ENCODE measurements around the gene NAALADL2. TPM values are rescaled to one million over a fixed set of nuclear protein-coding genes. Genes with fewer than 3 reads are reported as not detected.
"Not testable (repeated sequence)": the region's sequence is repeated elsewhere in the genome, so short reads cannot be mapped to it uniquely, and the experiment has no call there.

Gene NAALADL2
- total RNA-seq, 2 donors from 2014 or later, result 0.70 TPM; not detected in 1

DNA sequence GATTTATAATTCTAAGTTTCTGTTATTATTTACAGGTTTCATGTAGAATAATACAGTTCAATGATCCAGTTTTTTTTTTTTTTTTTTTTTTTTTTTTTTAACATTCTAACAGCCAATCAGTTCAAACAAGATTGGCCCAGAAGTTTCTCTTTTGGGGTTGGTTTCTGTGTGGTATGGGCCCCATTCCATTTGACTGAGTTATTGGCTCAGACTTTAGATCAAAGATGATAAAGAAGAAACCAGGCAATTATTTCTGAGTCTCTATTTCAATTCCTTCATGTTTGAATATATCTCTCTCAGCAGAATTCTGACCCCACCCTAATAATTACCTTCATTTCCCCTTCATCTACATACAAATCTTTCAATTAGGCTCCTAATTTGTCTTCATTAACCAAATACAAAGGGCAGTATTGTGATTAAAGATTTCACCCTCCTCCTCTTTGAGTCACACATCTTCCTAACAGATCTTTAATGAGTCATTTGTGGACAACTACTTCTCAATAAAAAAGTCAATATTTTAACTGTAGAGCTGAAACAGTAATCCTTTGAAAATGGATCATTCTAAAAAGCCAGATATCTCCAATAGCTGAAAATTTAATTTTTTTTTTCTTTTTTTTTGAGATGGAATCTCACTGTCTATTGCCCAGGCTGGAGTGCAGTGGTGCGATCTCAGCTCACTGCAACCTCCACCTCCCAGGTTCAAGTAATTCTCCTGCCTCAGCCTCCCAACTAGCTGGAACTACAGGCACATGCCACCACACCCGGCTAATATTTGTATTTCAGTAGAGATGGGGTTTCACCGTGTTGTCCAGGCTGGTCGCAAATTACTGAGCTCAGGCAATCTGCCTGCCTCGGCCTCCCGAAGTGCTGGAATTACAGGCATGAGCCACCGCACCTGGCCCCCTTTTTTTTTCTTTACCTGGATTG is 878.8 kb downstream of the NAALADL2 start:
- Mint-ChIP-seq H3K9me3 (peaks cover 16% of the 10 kb centered on the region), H3K4me1 (ENCODE audit: low read depth in 2 of 2) (no peaks in the 10 kb centered on the region), H3K27me3 (no peaks in the 10 kb centered on the region), H3K4me3 (no peak overlapping the region), H3K36me3 (no peaks in the 10 kb centered on the region), H3K27ac (no peak overlapping the region)
- ATAC-seq (no peak), DNase-seq (ENCODE audit: low spot score) (no peak)

GRCh38 chr3:175741951-175742350 is 882.8 kb downstream of the NAALADL2 start:
- no peak overlapping the region for H3K4me3 Mint-ChIP-seq
- no peaks in the 10 kb centered on the region for H3K27me3 Mint-ChIP-seq
- ATAC-seq (no peak), DNase-seq (ENCODE audit: low spot score) (no peak)
- no peak overlapping the region for H3K27ac Mint-ChIP-seq
- no peaks in the 10 kb centered on the region for H3K36me3 Mint-ChIP-seq
- H3K9me3 Mint-ChIP-seq, result peaks cover 10% of the 10 kb centered on the region
- H3K4me1 Mint-ChIP-seq (ENCODE audit: low read depth in 2 of 2), result no peaks in the 10 kb centered on the region

DNA sequence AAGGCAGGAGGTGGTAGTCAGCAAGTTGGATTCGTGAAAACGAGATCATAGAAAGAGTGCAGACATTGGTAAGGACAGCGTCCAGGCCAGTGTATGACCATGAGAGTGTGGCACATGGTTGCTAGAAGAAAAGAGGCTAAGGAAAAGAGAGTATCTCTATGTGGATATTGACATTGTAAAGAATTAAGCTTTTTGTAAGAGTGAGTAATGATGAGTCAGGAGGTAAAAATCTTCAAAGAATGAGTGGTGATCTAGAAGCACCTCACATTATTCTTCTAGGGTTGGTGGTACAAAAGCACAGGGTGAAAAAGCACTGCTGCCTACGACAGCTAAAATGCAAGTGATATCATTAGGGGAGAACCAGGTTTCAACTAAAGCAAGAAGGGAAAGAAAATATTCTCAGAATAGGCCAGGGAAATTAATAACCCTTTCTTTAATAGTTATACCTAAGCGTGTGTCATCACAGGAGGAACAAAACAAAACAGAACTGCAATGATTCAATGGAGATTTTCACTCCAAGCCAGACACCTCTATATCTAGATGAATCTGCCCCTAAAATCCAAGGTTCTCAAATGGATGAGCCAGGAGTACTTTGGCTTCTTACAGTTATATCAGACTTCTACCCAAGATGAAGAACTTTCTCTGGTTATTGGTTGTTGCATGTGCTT is 884.7 kb downstream of the NAALADL2 start:
- H3K4me3 Mint-ChIP-seq, result no peak overlapping the region
- no peaks in the 10 kb centered on the region for H3K4me1 Mint-ChIP-seq (ENCODE audit: low read depth in 2 of 2)
- H3K9me3 Mint-ChIP-seq, result peaks cover 13% of the 10 kb centered on the region
- H3K27ac Mint-ChIP-seq, result no peak overlapping the region
- DNase-seq (ENCODE audit: low spot score) (no peak), ATAC-seq (no peak)
- H3K27me3 Mint-ChIP-seq, result no peaks in the 10 kb centered on the region
- no peaks in the 10 kb centered on the region for H3K36me3 Mint-ChIP-seq

DNA sequence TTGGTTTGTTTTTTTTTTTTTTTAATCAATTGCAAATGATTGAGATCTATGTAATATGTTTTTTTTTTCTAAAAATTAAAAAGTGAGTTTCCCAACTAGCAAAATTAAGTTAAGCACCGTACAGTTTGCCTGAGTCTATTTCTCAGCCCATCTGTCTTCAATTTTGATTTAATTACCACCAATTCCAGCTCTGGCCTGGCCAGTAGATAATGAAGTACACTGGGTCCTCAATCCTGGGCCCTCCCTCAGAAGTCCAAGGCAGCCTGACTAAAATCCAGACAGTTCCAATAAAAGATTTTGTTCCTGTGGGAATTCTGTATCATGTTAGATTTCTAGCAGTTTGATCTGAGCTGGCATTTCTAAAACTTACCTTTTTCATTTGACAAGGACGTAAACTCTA is 887.2 kb downstream of the NAALADL2 start:
- H3K9me3 Mint-ChIP-seq, result peaks cover 11% of the 10 kb centered on the region
- H3K36me3 Mint-ChIP-seq, result no peaks in the 10 kb centered on the region
- no peaks in the 10 kb centered on the region for H3K4me1 Mint-ChIP-seq (ENCODE audit: low read depth in 2 of 2)
- ATAC-seq (no peak), DNase-seq (ENCODE audit: low spot score) (no peak)
- no peaks in the 10 kb centered on the region for H3K27me3 Mint-ChIP-seq
- H3K4me3 Mint-ChIP-seq, result no peak overlapping the region
- no peak overlapping the region for H3K27ac Mint-ChIP-seq

- no peak for DNase-seq (ENCODE audit: low spot score)
- Mint-ChIP-seq H3K36me3 (no peaks in the 10 kb centered on the region), H3K4me1 (ENCODE audit: low read depth in 2 of 2) (no peaks in the 10 kb centered on the region), H3K4me3 (no peak overlapping the region), H3K27ac (no peak overlapping the region), H3K9me3 (peaks cover 11% of the 10 kb centered on the region), H3K27me3 (no peaks in the 10 kb centered on the region)
- no peak for ATAC-seq
Observed at GRCh38 chr3:175748087-175748730, 889.1 kb downstream of the NAALADL2 start.

- DNase-seq (ENCODE audit: low spot score) (no peak), ATAC-seq (no peak)
- Mint-ChIP-seq H3K36me3 (no peaks in the 10 kb centered on the region), H3K4me1 (ENCODE audit: low read depth in 2 of 2) (no peaks in the 10 kb centered on the region), H3K9me3 (peaks cover 4% of the 10 kb centered on the region), H3K27me3 (no peaks in the 10 kb centered on the region), H3K4me3 (no peak overlapping the region), H3K27ac (no peak overlapping the region)
Observed at GRCh38 chr3:175749981-175750380, 890.8 kb downstream of the NAALADL2 start.

DNA sequence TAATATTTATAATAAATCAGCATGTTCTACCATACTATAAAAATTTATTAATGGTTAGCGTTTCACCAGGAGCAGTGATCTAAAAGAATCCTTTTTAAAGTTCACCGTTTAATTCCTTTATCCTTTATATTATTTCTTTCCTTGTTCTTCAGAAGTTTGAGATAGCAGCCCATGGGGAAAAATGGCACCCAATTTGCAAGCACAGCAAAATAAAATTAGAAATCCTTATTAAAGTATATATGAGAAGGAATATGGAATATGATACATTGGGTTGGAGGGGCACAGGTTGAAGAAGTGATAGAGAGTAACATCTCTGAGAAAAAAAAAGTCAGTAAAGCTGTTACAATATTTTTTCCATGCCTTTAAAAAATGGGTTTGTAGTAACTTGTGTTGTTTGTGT is 892.0 kb downstream of the NAALADL2 start:
- H3K4me3 Mint-ChIP-seq, result no peak overlapping the region
- ATAC-seq, result no peak
- H3K36me3 Mint-ChIP-seq, result no peaks in the 10 kb centered on the region
- no peak overlapping the region for H3K27ac Mint-ChIP-seq
- no peaks in the 10 kb centered on the region for H3K27me3 Mint-ChIP-seq
- no peaks in the 10 kb centered on the region for H3K4me1 Mint-ChIP-seq (ENCODE audit: low read depth in 2 of 2)
- peaks cover 7% of the 10 kb centered on the region for H3K9me3 Mint-ChIP-seq
- DNase-seq (ENCODE audit: low spot score), result no peak

DNA sequence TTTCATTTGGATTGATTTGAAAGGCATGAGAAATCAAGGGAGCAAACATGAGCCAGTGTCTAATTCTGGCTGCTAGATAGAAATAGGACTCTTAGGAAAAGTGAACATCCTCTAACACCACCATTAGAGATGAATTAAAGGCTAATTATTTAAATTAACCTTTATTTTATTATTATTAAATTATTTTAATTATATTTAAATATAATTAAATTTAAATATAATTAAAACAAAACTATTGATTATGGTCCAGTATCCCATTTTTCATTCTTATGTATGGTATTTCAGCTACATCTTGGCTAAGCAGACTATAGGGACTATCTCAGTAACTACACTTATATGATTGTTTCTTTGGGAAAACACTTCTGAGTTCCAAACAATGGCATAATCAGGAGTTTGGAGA is 904.8 kb downstream of the NAALADL2 start:
- Mint-ChIP-seq H3K27ac (no peak overlapping the region), H3K4me3 (no peak overlapping the region), H3K36me3 (no peaks in the 10 kb centered on the region), H3K27me3 (no peaks in the 10 kb centered on the region), H3K9me3 (peaks cover 10% of the 10 kb centered on the region), H3K4me1 (ENCODE audit: low read depth in 2 of 2) (no peaks in the 10 kb centered on the region)
- ATAC-seq (no peak), DNase-seq (ENCODE audit: low spot score) (no peak)

DNA sequence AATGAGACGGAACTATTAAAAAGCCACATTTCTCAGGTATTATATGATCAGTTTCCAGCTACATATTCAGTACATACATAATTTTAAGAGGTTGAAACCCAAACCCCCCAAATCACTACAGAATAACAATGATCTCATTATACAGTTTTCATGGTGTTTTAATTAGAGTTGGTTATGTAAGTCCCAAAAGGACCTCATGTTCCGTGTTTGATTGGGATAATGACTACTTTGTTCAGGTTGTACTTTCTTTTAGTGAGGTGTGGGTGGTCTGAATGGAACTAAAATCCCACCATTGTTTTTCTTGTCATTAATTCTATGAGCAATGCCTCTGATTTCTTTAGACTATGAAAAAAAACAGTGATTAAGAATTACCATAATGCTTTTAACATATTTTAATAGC is 905.6 kb downstream of the NAALADL2 start:
- DNase-seq (ENCODE audit: low spot score) (no peak), ATAC-seq (no peak)
- Mint-ChIP-seq H3K9me3 (peaks cover 13% of the 10 kb centered on the region), H3K4me3 (no peak overlapping the region), H3K4me1 (ENCODE audit: low read depth in 2 of 2) (no peaks in the 10 kb centered on the region), H3K27me3 (no peaks in the 10 kb centered on the region), H3K36me3 (no peaks in the 10 kb centered on the region), H3K27ac (no peak overlapping the region)

DNA sequence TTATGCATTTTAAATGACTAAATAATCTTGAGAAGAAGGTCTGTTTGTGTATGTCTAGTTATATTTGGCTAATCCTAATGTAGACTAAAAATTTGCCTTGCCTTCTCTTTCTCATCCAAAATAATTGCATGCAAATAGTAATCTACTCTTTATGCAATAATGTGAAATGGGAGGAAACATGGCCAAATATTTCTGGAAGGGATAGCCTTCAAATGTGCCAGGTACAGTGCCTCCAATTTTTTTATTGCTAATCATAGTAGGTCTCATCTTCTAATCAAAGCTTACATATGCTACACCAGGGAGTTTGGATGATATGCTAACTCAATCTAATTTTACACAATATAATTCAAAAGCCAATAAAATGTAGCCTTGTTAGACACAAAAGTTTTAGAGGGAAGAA is 911.3 kb downstream of the NAALADL2 start:
- Mint-ChIP-seq H3K4me3 (no peak overlapping the region), H3K9me3 (peaks cover 6% of the 10 kb centered on the region), H3K27ac (no peak overlapping the region), H3K4me1 (ENCODE audit: low read depth in 2 of 2) (no peaks in the 10 kb centered on the region), H3K36me3 (no peaks in the 10 kb centered on the region), H3K27me3 (no peaks in the 10 kb centered on the region)
- ATAC-seq (no peak), DNase-seq (ENCODE audit: low spot score) (no peak)

GRCh38 chr3:175777495-175777894 is 918.4 kb downstream of the NAALADL2 start:
- ATAC-seq (no peak), DNase-seq (ENCODE audit: low spot score) (no peak)
- no peak overlapping the region for H3K4me3 Mint-ChIP-seq
- H3K36me3 Mint-ChIP-seq, result no peaks in the 10 kb centered on the region
- peaks cover 10% of the 10 kb centered on the region for H3K9me3 Mint-ChIP-seq
- no peaks in the 10 kb centered on the region for H3K4me1 Mint-ChIP-seq (ENCODE audit: low read depth in 2 of 2)
- no peaks in the 10 kb centered on the region for H3K27me3 Mint-ChIP-seq
- H3K27ac Mint-ChIP-seq, result no peak overlapping the region

DNA sequence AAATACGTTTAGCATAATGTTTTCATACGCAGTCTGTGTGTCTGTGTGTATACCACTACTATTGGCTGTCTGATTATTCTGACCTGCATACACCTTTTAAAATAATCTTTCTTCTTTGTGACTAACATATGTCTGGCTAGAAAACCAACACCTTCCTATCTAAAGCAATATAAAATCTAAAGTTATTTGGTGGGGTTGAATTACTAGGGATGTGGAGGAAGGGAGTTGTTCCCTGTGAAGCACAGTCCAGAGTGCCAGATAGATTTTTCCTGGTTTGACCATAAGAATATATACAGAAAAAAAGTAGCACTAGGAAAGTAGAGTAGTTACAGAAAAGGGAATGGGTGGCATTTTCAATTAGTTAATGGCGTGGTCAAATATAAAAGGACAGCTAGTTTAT is 918.8 kb downstream of the NAALADL2 start:
- H3K4me1 Mint-ChIP-seq (ENCODE audit: low read depth in 2 of 2), result no peaks in the 10 kb centered on the region
- H3K9me3 Mint-ChIP-seq, result peaks cover 10% of the 10 kb centered on the region
- DNase-seq (ENCODE audit: low spot score) (no peak), ATAC-seq (no peak)
- H3K27me3 Mint-ChIP-seq, result no peaks in the 10 kb centered on the region
- H3K36me3 Mint-ChIP-seq, result no peaks in the 10 kb centered on the region
- H3K4me3 Mint-ChIP-seq, result no peak overlapping the region
- no peak overlapping the region for H3K27ac Mint-ChIP-seq

GRCh38 chr3:175778994-175779393 is 919.9 kb downstream of the NAALADL2 start:
- H3K4me1 Mint-ChIP-seq (ENCODE audit: low read depth in 2 of 2), result no peaks in the 10 kb centered on the region
- H3K9me3 Mint-ChIP-seq, result peaks cover 10% of the 10 kb centered on the region

DNA sequence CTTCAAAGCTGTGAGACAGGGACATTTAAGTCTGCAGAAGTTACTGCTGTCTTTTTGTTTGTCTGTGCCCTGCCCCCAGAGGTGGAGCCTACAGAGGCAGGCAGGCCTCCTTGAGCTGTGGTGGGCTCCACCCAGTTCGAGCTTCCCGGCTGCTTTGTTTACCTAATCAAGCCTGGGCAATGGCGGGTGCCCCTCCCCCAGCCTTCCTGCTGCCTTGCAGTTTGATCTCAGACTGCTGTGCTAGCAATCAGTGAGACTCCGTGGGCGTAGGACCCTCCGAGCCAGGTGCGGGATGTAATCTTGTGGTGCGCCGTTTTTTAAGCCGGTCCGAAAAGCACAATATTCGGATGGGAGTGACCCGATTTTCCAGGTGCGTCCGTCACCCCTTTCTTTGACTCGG is 928.0 kb downstream of the NAALADL2 start:
- H3K36me3 Mint-ChIP-seq; H3K27ac Mint-ChIP-seq; H3K4me3 Mint-ChIP-seq; H3K9me3 Mint-ChIP-seq; ATAC-seq; H3K4me1 Mint-ChIP-seq (ENCODE audit: low read depth in 2 of 2); H3K27me3 Mint-ChIP-seq; DNase-seq (ENCODE audit: low spot score): not testable (repeated sequence)

More at GRCh38 chr3:175778994-175779393, 919.9 kb downstream of the NAALADL2 start:
- Mint-ChIP-seq H3K27me3 (no peaks in the 10 kb centered on the region), H3K27ac (no peak overlapping the region), H3K4me3 (no peak overlapping the region), H3K36me3 (no peaks in the 10 kb centered on the region)
- no peak for DNase-seq (ENCODE audit: low spot score)
- no peak for ATAC-seq

Data from natural killer cell treated with Interleukin-12 subunit alpha and Interleukin-12 subunit beta and Interleukin-15 and Interleukin-18, amount 100 ng/mL, for 72 hours (primary cell).